ENCODE measurements around the gene YPEL3. TPM values are rescaled to one million over a fixed set of nuclear protein-coding genes. Genes with fewer than 3 reads are reported as not detected.

Gene YPEL3
- total RNA-seq, 2 donors from 2014 or later: 69.2 to 105 TPM

DNA sequence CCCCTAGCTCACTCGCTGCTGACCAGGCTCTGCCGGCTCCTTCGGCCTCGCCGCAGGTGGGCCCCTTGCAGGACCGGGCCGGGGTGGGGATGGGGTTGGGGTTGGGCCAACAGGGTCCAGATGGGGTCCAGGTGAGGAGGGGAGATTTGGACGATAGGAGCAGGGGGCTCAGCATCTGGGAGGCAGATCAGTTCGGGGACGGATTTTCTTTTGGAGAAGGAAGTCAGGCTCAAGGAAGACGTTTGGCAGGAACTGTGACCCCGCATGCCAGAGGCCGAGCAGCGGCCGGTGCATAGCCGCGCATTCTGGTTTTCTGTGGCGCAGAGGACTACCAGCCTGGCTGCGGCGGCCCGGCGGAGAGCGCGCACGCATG lies 31.3 kb downstream of the YPEL3 start:
- Histone ChIP-seq H3K4me1 (ENCODE audit: control insufficient read depth in 1 of 2, low read depth in 2 of 2) (peaks cover 28 to 50% of the 10 kb centered on the region in 2 donors), H3K4me3 (peak overlapping the region; percentile 81), H3K27ac (peak overlapping the region; percentile 98 to 100), H3K9me3 (no peaks in the 10 kb centered on the region), H3K36me3 (peaks cover 28% of the 10 kb centered on the region), H3K27me3 (replicated peaks; ENCODE audit: insufficient read depth) (no peaks in the 10 kb centered on the region)
- DNase-seq (ENCODE audit: low spot score) (no peak), ATAC-seq (ENCODE audit: insufficient number of reproducible peaks, low FRiP score, low read depth) (peak; percentile 0)
- TF ChIP-seq, protein P1, sequence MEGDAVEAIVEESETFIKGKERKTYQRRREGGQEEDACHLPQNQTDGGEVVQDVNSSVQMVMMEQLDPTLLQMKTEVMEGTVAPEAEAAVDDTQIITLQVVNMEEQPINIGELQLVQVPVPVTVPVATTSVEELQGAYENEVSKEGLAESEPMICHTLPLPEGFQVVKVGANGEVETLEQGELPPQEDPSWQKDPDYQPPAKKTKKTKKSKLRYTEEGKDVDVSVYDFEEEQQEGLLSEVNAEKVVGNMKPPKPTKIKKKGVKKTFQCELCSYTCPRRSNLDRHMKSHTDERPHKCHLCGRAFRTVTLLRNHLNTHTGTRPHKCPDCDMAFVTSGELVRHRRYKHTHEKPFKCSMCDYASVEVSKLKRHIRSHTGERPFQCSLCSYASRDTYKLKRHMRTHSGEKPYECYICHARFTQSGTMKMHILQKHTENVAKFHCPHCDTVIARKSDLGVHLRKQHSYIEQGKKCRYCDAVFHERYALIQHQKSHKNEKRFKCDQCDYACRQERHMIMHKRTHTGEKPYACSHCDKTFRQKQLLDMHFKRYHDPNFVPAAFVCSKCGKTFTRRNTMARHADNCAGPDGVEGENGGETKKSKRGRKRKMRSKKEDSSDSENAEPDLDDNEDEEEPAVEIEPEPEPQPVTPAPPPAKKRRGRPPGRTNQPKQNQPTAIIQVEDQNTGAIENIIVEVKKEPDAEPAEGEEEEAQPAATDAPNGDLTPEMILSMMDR (IDR thresholded peaks at IDR 0.05): no peak

DNA sequence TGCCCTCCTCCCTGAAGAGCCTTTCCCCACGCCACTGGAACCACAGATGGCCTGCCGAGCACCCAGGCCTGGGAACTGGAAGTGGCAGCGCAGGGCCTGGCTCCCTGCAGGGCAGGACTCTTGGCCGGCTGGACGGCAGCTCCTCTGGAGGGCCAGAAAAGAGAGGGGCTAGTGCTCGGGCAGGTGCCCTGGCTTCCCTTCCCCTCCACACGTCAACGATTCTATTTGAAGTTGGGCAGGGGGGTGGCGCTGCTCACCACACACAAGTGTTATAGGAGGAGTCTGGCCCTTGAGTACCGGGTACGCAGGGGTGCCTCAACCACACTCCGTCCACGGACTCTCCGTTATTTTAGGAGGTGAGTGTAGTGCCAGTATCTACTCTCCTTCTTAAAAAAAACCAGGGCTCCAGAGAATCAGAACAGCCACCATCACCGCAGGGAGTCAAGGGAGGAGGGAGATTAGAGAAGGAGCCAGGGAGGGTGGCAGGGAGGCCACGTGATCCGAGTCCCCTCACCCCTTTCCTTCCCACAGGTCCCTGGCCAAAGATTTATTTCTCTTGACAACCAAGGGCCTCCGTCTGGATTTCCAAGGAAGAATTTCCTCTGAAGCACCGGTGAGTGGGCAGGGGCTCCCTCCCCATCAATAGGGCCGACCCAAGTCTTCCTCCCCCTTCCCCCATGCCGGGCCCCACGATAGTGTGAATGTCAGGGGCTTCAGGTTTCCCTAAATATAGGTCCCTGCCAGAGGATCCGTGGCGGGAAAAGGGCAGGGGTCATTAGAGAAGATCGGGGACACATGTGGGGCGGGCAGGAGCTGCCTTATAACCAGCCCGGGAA lies 31.9 kb downstream of the YPEL3 start:
- no peak for DNase-seq (ENCODE audit: low spot score)
- TF ChIP-seq, protein P1 (IDR thresholded peaks at IDR 0.05): no peak
- H3K4me1 ChIP-seq (ENCODE audit: control insufficient read depth in 1 of 2, low read depth in 2 of 2): peaks cover 24 to 44% of the 10 kb centered on the region in 2 donors

DNA sequence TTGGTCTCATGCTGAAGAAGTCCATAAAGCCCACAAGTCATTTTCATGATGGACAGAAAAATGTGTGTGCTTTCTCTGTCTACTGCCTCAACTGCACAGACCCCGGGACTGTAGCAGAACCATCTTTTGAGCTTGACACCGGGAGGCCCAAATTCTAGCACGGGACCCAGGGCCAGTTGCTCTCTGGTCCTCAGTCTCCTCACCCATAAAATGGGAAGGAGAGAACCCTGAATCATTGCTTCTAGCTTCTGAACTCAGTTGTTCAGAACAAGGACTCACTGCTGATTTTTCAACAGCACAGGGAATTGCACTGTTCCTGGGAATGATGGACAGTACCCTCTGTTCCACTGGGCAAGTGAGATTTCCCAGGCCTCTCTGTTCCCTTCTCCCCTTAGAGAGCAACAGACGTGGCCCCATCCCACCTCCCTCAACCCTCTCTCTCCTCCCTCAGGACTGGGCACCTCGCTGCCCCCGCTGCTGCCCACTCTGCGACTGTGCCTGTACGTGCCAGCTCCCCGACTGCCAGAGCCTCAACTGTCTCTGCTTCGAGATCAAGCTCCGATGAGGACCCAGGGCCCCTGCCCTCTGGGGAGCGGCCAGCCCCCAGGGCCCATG lies 32.6 kb downstream of the YPEL3 start:
- ATAC-seq (ENCODE audit: insufficient number of reproducible peaks, low FRiP score, low read depth): no peak
- H3K4me1 ChIP-seq (ENCODE audit: control insufficient read depth in 1 of 2, low read depth in 2 of 2): peaks cover 19 to 36% of the 10 kb centered on the region in 2 donors
- DNase-seq (ENCODE audit: low spot score): no peak
- H3K4me3 ChIP-seq: peak overlapping the region; percentile 81
- H3K9me3 ChIP-seq: no peaks in the 10 kb centered on the region
- H3K27me3 ChIP-seq (replicated peaks; ENCODE audit: insufficient read depth): no peaks in the 10 kb centered on the region
- peaks cover 14% of the 10 kb centered on the region for H3K36me3 ChIP-seq
- H3K27ac ChIP-seq: peak overlapping the region; percentile 98 to 100
- TF ChIP-seq, protein P1 (IDR thresholded peaks at IDR 0.05): no peak

More for the DNA sequence above, 31.9 kb downstream of the YPEL3 start:
- Histone ChIP-seq H3K4me3 (peak overlapping the region; percentile 81), H3K27ac (peak overlapping the region; percentile 98 to 100), H3K36me3 (peaks cover 22% of the 10 kb centered on the region), H3K9me3 (no peaks in the 10 kb centered on the region), H3K27me3 (replicated peaks; ENCODE audit: insufficient read depth) (no peaks in the 10 kb centered on the region)
- peak; percentile 12 for ATAC-seq (ENCODE audit: insufficient number of reproducible peaks, low FRiP score, low read depth)

DNA sequence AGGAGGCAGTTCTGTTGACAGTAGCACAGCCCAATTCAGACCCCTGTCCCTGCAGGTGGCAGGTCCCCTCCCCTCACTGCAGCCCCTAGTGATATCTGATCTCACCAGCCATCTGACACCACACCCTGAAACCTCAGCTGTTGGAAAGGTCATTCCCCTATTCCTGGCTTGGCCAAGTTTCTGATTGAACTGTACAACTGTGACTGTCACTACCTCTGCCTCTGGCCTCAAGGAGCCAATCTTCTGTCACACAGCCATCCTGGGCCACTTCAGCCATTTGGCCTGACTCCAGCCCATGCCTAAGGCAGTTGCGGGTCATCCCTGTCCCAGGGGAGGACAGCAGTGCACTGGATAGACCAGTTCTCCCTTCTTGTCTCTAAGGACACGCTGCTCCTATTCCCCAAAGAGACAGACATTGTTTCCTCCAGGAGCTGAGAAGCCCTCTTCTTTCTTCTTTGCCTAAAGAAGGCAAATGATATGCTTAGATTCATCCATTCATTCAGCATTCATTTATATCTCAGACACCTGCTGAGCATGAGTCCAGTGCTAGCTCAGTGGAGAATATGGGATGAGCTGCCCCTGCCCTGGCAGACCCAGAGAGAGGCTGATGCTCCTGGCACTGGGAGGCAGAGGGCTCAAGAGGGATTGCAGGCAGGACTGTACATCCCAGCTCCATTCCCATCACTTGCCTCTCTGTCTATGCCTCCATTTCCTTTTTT lies 35.0 kb downstream of the YPEL3 start:
- Histone ChIP-seq H3K4me3 (no peak overlapping the region), H3K27ac (no peak overlapping the region), H3K4me1 (ENCODE audit: control insufficient read depth in 1 of 2, low read depth in 2 of 2) (peaks cover 8 to 16% of the 10 kb centered on the region in 2 donors), H3K36me3 (no peaks in the 10 kb centered on the region), H3K27me3 (replicated peaks; ENCODE audit: insufficient read depth) (no peaks in the 10 kb centered on the region), H3K9me3 (no peaks in the 10 kb centered on the region)
- DNase-seq (ENCODE audit: low spot score) (no peak), ATAC-seq (ENCODE audit: insufficient number of reproducible peaks, low FRiP score, low read depth) (no peak)
- TF ChIP-seq, protein P1 (IDR thresholded peaks at IDR 0.05): no peak

DNA sequence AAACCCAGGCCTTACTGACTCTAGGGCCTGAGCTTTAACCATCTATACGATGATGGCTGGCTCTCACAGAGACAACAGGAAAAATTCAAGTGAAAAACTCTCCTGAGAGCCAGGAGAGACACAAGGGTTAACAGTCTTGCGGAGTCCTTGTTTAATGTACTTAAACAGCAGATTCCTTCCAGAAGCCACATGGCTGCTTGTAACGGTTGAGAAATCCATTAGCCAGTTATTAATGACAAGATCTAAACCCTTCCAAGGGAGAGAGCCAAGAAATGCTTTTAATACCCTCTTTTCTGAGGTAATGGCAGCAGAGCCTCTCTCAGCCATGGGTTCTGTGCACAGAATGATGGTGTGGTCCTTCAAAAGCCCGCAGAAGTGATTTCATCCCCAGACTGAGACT lies 35.7 kb downstream of the YPEL3 start:
- no peaks in the 10 kb centered on the region for H3K36me3 ChIP-seq
- peaks cover 8 to 16% of the 10 kb centered on the region in 2 donors for H3K4me1 ChIP-seq (ENCODE audit: control insufficient read depth in 1 of 2, low read depth in 2 of 2)
- ATAC-seq (ENCODE audit: insufficient number of reproducible peaks, low FRiP score, low read depth) (no peak), DNase-seq (ENCODE audit: low spot score) (no peak)
- no peak overlapping the region for H3K4me3 ChIP-seq
- no peak overlapping the region for H3K27ac ChIP-seq
- TF ChIP-seq, protein P1 (IDR thresholded peaks at IDR 0.05): no peak
- no peaks in the 10 kb centered on the region for H3K27me3 ChIP-seq (replicated peaks; ENCODE audit: insufficient read depth)
- no peaks in the 10 kb centered on the region for H3K9me3 ChIP-seq

Measured in thoracic aorta (tissue), 2 donors.